Gastrocnemius medialis (tissue), 4 donors: Measurements from ENCODE around the gene ARHGAP15.

Experiments used
- POLR2A ChIP-seq, 2 donors: fragments of 450-650 bp; IDR thresholded peaks; one replicate each; pipeline ENCODE4 v1.6.1; 2017; ENCODE audit warnings: antibody characterized with exemption in 2 of 2, mild to moderate bottlenecking in 2 of 2, moderate library complexity in 2 of 2
- TF ChIP-seq, protein P1 (sequence below), 5 experiments: fragments of 450-650 bp in 3 of 5; fragments of 200-600 bp in 2 of 5; sonication (generic) in 2 of 5; IDR thresholded peaks in 4 of 5; conservative IDR thresholded peaks in 1 of 5; 1 replicate in 4 of 5; 2 replicates in 1 of 5; pipeline ENCODE4 v1.5.1; 2016 to 2019; ENCODE audit warnings: antibody characterized with exemption in 5 of 5, mild to moderate bottlenecking in 3 of 5, moderate library complexity in 3 of 5

DNA sequence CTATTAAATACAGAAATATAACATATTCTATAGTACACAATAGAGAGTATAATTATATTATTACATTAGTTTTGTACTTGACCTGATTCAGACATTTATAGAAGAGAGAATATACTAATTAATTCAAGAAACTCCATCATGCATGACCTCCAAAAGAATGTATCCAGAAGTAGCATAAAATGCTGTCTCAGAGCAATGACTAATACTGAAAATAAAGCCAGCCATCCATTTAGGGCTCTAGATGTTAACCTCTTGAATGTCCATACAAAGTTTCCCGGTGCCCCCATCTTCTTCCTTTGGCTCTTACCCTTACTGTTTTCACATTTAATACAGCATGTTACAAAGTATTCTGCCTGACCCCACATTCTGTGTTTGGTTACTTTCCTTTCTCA is 102.0 kb downstream of the ARHGAP15 start:
- TF ChIP-seq, protein P1, sequence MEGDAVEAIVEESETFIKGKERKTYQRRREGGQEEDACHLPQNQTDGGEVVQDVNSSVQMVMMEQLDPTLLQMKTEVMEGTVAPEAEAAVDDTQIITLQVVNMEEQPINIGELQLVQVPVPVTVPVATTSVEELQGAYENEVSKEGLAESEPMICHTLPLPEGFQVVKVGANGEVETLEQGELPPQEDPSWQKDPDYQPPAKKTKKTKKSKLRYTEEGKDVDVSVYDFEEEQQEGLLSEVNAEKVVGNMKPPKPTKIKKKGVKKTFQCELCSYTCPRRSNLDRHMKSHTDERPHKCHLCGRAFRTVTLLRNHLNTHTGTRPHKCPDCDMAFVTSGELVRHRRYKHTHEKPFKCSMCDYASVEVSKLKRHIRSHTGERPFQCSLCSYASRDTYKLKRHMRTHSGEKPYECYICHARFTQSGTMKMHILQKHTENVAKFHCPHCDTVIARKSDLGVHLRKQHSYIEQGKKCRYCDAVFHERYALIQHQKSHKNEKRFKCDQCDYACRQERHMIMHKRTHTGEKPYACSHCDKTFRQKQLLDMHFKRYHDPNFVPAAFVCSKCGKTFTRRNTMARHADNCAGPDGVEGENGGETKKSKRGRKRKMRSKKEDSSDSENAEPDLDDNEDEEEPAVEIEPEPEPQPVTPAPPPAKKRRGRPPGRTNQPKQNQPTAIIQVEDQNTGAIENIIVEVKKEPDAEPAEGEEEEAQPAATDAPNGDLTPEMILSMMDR (IDR thresholded peaks at IDR 0.05 in 4 of 5, conservative IDR thresholded peaks at IDR 0.05 in 1 of 5): no peak
- no peak for TF ChIP-seq POLR2A (IDR thresholded peaks at IDR 0.05)
